HEK293 (cell line): ENCODE measurements around the gene VMA21.
A peak's percentile ranks its signal among the peaks of the same experiment; 100 is the strongest.

ENCODE experiments used
- CTCF ChIA-PET: fragments of 350-600 bp; formaldehyde crosslinking; extraction: SDS; loops from one replicate; lab custom pipeline; 2021; ENCODE audit warnings: antibody characterized with exemption; lab: Yijun Ruan, JAX
- POLR2A ChIA-PET: fragments of 300-600 bp; formaldehyde crosslinking; extraction: SDS; loops from one replicate; lab custom pipeline; 2020; ENCODE audit warnings: antibody characterized with exemption, inconsistent platforms; lab: Yijun Ruan, JAX
- H3K27ac ChIP-seq: fragments of 200-500 bp; sonication (Bioruptor generic); 2 replicates; pipeline ENCODE4 v1.5.1; 2014; ENCODE audit warnings: low read depth, low read length, control low read depth, inconsistent platforms; ENCODE audit errors: extremely low read depth
- H3K36me3 ChIP-seq, 2 experiments: fragments of 200-500 bp in 1 of 2; sonication (Bioruptor generic) in 1 of 2; 1 replicate in 1 of 2; 2 replicates in 1 of 2; pipeline ENCODE4 v1.5.1; 2014 to 2017; ENCODE audit warnings: inconsistent platforms in 2 of 2, low read length in 2 of 2; ENCODE audit not compliant: control insufficient read depth in 2 of 2, insufficient read depth in 1 of 2
- H3K4me1 ChIP-seq: fragments of 200-500 bp; sonication (Bioruptor generic); 2 replicates; pipeline ENCODE4 v1.5.1; 2014; ENCODE audit warnings: mild to moderate bottlenecking, low read length, inconsistent platforms; ENCODE audit not compliant: control insufficient read depth, insufficient read depth
- H3K4me3 ChIP-seq: 2 replicates; pipeline ENCODE4 v1.5.1; 2011; ENCODE audit warnings: low read depth, mild to moderate bottlenecking, control low read depth, low read length, moderate library complexity
- H3K9me3 ChIP-seq: fragments of 200-500 bp; sonication (Bioruptor generic); 2 replicates; pipeline ENCODE4 v1.5.1; 2014; ENCODE audit warnings: low read depth, low read length, inconsistent platforms; ENCODE audit not compliant: control insufficient read depth, insufficient read depth
- EGR2 ChIP-seq: fragments of 450-650 bp; formaldehyde crosslinking; IDR thresholded peaks from 2 replicates; pipeline ENCODE4 v1.5.1; 2016; ENCODE audit warnings: low read depth, missing biosample characterization, missing genetic modification characterization
- GLIS2 ChIP-seq: fragments of 450-650 bp; formaldehyde crosslinking; IDR thresholded peaks from 2 replicates; pipeline ENCODE4 v1.5.1; 2016; ENCODE audit warnings: missing biosample characterization, missing genetic modification characterization
- KLF8 ChIP-seq: fragments of 450-650 bp; formaldehyde crosslinking; IDR thresholded peaks from 2 replicates; pipeline ENCODE4 v1.5.1; 2016; ENCODE audit warnings: missing biosample characterization, missing genetic modification characterization
- SP2 ChIP-seq: fragments of 450-650 bp; formaldehyde crosslinking; IDR thresholded peaks from 2 replicates; pipeline ENCODE4 v1.5.1; 2016; ENCODE audit warnings: missing biosample characterization, missing genetic modification characterization
- ZBTB20 ChIP-seq: fragments of 450-650 bp; formaldehyde crosslinking; IDR thresholded peaks from 2 replicates; pipeline ENCODE4 v1.5.1; 2016; ENCODE audit warnings: missing biosample characterization, missing genetic modification characterization
- ZEB2 ChIP-seq: fragments of 450-650 bp; formaldehyde crosslinking; IDR thresholded peaks from 2 replicates; pipeline ENCODE4 v1.5.1; 2016; ENCODE audit warnings: missing biosample characterization, missing genetic modification characterization
- ZFHX2 ChIP-seq: fragments of 450-650 bp; formaldehyde crosslinking; conservative IDR thresholded peaks from 2 replicates; pipeline ENCODE4 v1.5.1; 2016; ENCODE audit warnings: missing biosample characterization, missing genetic modification characterization
- ZNF2 ChIP-seq: fragments of 450-650 bp; formaldehyde crosslinking; IDR thresholded peaks from 2 replicates; pipeline ENCODE4 v1.5.1; 2016; ENCODE audit warnings: missing biosample characterization, missing genetic modification characterization
- ZNF221 ChIP-seq: fragments of 450-650 bp; formaldehyde crosslinking; IDR thresholded peaks from 2 replicates; pipeline ENCODE4 v1.5.1; 2017; ENCODE audit warnings: missing biosample characterization, missing genetic modification characterization, borderline replicate concordance
- ZNF223 ChIP-seq: fragments of 450-650 bp; formaldehyde crosslinking; IDR thresholded peaks from 2 replicates; pipeline ENCODE4 v1.5.1; 2016; ENCODE audit warnings: missing biosample characterization, missing genetic modification characterization
- ZNF292 ChIP-seq: fragments of 450-650 bp; formaldehyde crosslinking; IDR thresholded peaks from 2 replicates; pipeline ENCODE4 v1.5.1; 2016; ENCODE audit warnings: low read depth, missing biosample characterization, missing genetic modification characterization, borderline replicate concordance
- ZNF473 ChIP-seq: fragments of 450-650 bp; formaldehyde crosslinking; IDR thresholded peaks from 2 replicates; pipeline ENCODE4 v1.5.1; 2017; ENCODE audit warnings: missing biosample characterization, missing genetic modification characterization
- ZNF501 ChIP-seq: fragments of 450-650 bp; formaldehyde crosslinking; IDR thresholded peaks from 2 replicates; pipeline ENCODE4 v1.5.1; 2016; ENCODE audit warnings: missing biosample characterization, missing genetic modification characterization
- ZNF529 ChIP-seq: fragments of 450-650 bp; formaldehyde crosslinking; IDR thresholded peaks from 2 replicates; pipeline ENCODE4 v1.5.1; 2017; ENCODE audit warnings: missing genetic modification characterization, missing biosample characterization; ENCODE audit not compliant: insufficient replicate concordance
- ZNF561 ChIP-seq: fragments of 450-650 bp; IDR thresholded peaks from 2 replicates; pipeline ENCODE4 v1.5.1; 2018; ENCODE audit warnings: missing biosample characterization, missing genetic modification characterization, borderline replicate concordance
- ZNF626 ChIP-seq: fragments of 450-650 bp; sonication (Bioruptor Pico); formaldehyde crosslinking; IDR thresholded peaks from 2 replicates; pipeline ENCODE4 v1.5.1; 2018; ENCODE audit warnings: missing biosample characterization, missing genetic modification characterization, inconsistent platforms
- ZNF629 ChIP-seq: fragments of 450-650 bp; formaldehyde crosslinking; IDR thresholded peaks from 2 replicates; pipeline ENCODE4 v1.5.1; 2017; ENCODE audit warnings: missing biosample characterization, missing genetic modification characterization
- ZNF707 ChIP-seq: fragments of 450-650 bp; formaldehyde crosslinking; IDR thresholded peaks from 2 replicates; pipeline ENCODE4 v1.5.1; 2016; ENCODE audit warnings: missing biosample characterization, missing genetic modification characterization
- ZNF792 ChIP-seq: fragments of 450-650 bp; formaldehyde crosslinking; IDR thresholded peaks from 2 replicates; pipeline ENCODE4 v1.5.1; 2016; ENCODE audit warnings: missing biosample characterization, missing genetic modification characterization
- ZNF843 ChIP-seq: fragments of 450-650 bp; formaldehyde crosslinking; IDR thresholded peaks from 2 replicates; pipeline ENCODE4 v1.5.1; 2016; ENCODE audit warnings: missing biosample characterization, missing genetic modification characterization
- TF ChIP-seq, protein P1 (sequence below): fragments of 450-650 bp; formaldehyde crosslinking; optimal IDR thresholded peaks from 2 replicates; pipeline ENCODE3; 2016; ENCODE audit warnings: missing biosample characterization, mild to moderate bottlenecking, missing genetic modification characterization
- TF ChIP-seq, protein P2 (sequence below): IDR thresholded peaks from 2 replicates; pipeline ENCODE4 v1.6.1; 2011; ENCODE audit warnings: mild to moderate bottlenecking, low read depth, low read length, borderline replicate concordance
- TF ChIP-seq, protein P3 (sequence below): fragments of 450-650 bp; formaldehyde crosslinking; IDR thresholded peaks from 2 replicates; pipeline ENCODE4 v1.5.1; 2017; ENCODE audit warnings: missing biosample characterization, missing genetic modification characterization
- TF ChIP-seq, protein P4 (sequence below): fragments of 450-650 bp; formaldehyde crosslinking; IDR thresholded peaks from 2 replicates; pipeline ENCODE4 v1.5.1; 2016; ENCODE audit warnings: missing biosample characterization, missing genetic modification characterization
- TF ChIP-seq, protein P5 (sequence below): fragments of 450-650 bp; formaldehyde crosslinking; IDR thresholded peaks from 2 replicates; pipeline ENCODE4 v1.5.1; 2016; ENCODE audit warnings: missing biosample characterization, missing genetic modification characterization

Gene VMA21, protein sequence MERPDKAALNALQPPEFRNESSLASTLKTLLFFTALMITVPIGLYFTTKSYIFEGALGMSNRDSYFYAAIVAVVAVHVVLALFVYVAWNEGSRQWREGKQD

DNA sequence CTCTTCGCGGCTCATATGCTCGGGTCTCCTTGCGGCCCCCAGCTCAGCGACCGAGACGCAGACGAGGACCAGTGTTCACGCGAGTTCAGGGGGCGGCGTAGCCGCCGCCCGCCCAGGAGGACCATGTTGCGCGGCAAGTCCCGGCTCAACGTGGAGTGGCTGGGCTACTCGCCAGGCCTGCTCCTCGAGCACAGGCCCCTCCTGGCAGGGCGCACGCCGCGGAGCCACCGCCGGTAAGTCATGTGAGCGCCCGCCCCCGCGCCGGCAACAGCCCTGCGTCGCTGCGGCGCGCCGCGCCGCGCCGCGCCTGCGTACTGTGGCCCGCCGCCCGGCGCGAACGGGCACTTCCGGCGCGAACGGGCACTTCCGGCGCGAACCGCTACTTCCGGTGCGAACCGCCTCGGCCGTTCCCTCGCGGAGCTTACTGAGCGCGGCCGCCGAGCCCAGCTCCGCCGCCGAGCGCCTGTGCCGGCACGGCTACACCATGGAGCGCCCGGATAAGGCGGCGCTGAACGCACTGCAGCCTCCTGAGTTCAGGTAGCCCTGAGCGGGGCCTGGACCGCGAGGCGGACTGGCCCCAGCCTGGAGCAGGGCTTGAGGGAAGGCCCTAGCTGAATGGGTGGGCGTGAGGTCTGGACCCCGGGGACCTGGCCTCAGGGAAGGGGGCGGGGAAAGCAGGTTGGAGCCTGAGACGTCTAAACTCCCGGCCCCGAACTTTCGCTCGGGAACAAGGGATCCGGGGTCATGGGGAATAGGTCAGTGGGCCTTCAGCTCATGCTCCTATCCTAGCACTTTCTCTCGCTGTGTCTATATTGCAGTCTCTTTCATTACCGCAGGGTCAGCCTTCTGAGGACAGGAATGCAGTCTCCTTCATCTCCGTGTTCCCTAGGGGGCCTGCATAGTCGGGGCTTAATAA is at the start of gene VMA21:
TSS of gene VMA21 (plus strand) at position 382 of the 916 bp plus-strand sequence. CDS start at position 485, 103 bp downstream.
- POLR2A ChIA-PET: interaction anchor here (0.8 to 1.0 kb wide), 2 partner anchors 10 to 412 kb away, joined by 3 to 4 read pairs; no protein-coding TSS in a partner anchor
- Histone ChIP-seq H3K4me1 (peaks cover 6% of the 10 kb centered on the region; the same call in 1 of the 2 replicates), H3K27ac (peak within 1 kb of the TSS; percentile 72), H3K4me3 (peak within 1 kb of the TSS; percentile 69), H3K36me3 (no peaks in the 10 kb centered on the region), H3K9me3 (no peaks in the 10 kb centered on the region)
- CTCF ChIA-PET: interaction anchor here (0.6 to 1.0 kb wide), 3 partner anchors 17 to 55 kb away, joined by 3 read pairs; no protein-coding TSS in a partner anchor
- TF ChIP-seq ZBTB20 (tag by site-specific recombination) (peak; percentile 18; the same call in 1 of the 2 replicates), ZNF473 (tag by site-specific recombination) (no peak), ZNF221 (no peak), ZNF292 (tag by site-specific recombination) (no peak), ZEB2 (no peak), GLIS2 (tag by site-specific recombination) (no peak), ZNF626 (no peak), ZNF561 (tag by site-specific recombination) (no peak), ZNF2 (tag by site-specific recombination) (no peak), SP2 (tag by site-specific recombination) (peak; percentile 66), ZNF501 (tag by site-specific recombination) (no peak), ZNF792 (tag by site-specific recombination) (no peak), EGR2 (peak; percentile 49; the same call in 1 of the 2 replicates), ZNF223 (no peak), ZNF529 (tag by site-specific recombination) (no peak), ZNF629 (tag by site-specific recombination) (no peak), KLF8 (tag by site-specific recombination) (no peak), ZNF843 (no peak), ZNF707 (tag by site-specific recombination) (no peak), ZFHX2 (tag by site-specific recombination) (peak; percentile 44; the same call in 1 of the 2 replicates)
- TF ChIP-seq, protein P1, sequence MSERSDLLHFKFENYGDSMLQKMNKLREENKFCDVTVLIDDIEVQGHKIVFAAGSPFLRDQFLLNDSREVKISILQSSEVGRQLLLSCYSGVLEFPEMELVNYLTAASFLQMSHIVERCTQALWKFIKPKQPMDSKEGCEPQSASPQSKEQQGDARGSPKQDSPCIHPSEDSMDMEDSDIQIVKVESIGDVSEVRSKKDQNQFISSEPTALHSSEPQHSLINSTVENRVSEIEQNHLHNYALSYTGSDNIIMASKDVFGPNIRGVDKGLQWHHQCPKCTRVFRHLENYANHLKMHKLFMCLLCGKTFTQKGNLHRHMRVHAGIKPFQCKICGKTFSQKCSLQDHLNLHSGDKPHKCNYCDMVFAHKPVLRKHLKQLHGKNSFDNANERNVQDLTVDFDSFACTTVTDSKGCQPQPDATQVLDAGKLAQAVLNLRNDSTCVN (tag by site-specific recombination): peak; percentile 67
- TF ChIP-seq, protein P2, sequence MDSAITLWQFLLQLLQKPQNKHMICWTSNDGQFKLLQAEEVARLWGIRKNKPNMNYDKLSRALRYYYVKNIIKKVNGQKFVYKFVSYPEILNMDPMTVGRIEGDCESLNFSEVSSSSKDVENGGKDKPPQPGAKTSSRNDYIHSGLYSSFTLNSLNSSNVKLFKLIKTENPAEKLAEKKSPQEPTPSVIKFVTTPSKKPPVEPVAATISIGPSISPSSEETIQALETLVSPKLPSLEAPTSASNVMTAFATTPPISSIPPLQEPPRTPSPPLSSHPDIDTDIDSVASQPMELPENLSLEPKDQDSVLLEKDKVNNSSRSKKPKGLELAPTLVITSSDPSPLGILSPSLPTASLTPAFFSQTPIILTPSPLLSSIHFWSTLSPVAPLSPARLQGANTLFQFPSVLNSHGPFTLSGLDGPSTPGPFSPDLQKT: peak; percentile 44; the same call in 1 of the 2 replicates
- TF ChIP-seq, protein P3, sequence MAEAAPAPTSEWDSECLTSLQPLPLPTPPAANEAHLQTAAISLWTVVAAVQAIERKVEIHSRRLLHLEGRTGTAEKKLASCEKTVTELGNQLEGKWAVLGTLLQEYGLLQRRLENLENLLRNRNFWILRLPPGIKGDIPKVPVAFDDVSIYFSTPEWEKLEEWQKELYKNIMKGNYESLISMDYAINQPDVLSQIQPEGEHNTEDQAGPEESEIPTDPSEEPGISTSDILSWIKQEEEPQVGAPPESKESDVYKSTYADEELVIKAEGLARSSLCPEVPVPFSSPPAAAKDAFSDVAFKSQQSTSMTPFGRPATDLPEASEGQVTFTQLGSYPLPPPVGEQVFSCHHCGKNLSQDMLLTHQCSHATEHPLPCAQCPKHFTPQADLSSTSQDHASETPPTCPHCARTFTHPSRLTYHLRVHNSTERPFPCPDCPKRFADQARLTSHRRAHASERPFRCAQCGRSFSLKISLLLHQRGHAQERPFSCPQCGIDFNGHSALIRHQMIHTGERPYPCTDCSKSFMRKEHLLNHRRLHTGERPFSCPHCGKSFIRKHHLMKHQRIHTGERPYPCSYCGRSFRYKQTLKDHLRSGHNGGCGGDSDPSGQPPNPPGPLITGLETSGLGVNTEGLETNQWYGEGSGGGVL (tag by site-specific recombination): no peak
- TF ChIP-seq, protein P4, sequence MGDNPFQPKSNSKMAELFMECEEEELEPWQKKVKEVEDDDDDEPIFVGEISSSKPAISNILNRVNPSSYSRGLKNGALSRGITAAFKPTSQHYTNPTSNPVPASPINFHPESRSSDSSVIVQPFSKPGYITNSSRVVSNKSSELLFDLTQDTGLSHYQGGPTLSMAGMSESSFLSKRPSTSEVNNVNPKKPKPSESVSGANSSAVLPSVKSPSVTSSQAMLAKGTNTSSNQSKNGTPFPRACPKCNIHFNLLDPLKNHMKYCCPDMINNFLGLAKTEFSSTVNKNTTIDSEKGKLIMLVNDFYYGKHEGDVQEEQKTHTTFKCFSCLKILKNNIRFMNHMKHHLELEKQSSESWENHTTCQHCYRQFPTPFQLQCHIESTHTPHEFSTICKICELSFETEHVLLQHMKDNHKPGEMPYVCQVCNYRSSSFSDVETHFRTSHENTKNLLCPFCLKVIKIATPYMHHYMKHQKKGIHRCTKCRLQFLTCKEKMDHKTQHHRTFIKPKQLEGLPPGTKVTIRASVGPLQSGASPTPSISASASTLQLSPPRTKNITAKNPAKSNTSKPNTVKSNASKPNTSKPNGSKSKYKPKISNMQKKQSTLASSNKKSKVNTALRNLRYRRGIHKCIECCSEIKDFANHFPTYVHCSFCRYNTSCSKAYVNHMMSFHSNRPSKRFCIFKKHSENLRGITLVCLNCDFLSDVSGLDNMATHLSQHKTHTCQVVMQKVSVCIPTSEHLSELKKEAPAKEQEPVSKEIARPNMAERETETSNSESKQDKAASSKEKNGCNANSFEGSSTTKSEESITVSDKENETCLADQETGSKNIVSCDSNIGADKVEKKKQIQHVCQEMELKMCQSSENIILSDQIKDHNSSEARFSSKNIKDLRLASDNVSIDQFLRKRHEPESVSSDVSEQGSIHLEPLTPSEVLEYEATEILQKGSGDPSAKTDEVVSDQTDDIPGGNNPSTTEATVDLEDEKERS (tag by site-specific recombination): no peak
- TF ChIP-seq, protein P5, sequence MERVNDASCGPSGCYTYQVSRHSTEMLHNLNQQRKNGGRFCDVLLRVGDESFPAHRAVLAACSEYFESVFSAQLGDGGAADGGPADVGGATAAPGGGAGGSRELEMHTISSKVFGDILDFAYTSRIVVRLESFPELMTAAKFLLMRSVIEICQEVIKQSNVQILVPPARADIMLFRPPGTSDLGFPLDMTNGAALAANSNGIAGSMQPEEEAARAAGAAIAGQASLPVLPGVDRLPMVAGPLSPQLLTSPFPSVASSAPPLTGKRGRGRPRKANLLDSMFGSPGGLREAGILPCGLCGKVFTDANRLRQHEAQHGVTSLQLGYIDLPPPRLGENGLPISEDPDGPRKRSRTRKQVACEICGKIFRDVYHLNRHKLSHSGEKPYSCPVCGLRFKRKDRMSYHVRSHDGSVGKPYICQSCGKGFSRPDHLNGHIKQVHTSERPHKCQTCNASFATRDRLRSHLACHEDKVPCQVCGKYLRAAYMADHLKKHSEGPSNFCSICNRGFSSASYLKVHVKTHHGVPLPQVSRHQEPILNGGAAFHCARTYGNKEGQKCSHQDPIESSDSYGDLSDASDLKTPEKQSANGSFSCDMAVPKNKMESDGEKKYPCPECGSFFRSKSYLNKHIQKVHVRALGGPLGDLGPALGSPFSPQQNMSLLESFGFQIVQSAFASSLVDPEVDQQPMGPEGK: peak; percentile 57
